ENCODE data around the gene CFAP299.

DNA sequence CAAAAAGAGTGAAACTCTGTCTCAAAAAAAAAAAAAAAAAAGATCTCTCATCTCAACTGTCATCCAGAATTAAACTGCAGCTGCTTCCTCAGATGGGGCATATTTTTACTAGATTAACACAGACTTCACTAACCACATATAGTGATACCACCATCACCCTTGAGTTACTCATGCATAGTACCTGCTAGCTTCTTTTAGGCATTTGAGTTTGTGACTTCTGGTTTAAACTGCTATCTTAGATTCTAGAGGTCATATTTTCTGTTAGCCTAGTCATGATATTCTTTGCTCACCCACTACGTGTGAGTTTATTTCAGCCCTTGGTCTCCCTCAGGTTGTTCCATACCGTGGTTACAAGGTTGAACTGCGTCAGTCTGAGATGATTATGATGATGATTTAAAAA is 540.1 kb downstream of the CFAP299 start:
- TF ChIP-seq ZNF274 (IDR thresholded peaks at IDR 0.05; ENCODE audit: low read depth, low read length), result no peak
- no peak for TF ChIP-seq SUZ12 (IDR thresholded peaks at IDR 0.05; ENCODE audit: extremely low read depth, insufficient read depth, insufficient read length)
- TF ChIP-seq YY1 (IDR thresholded peaks at IDR 0.05; ENCODE audit: insufficient read depth, insufficient read length), result no peak
